PC-9 (cell line): ENCODE data around the gene PI4K2A. TPM values are rescaled to one million over a fixed set of nuclear protein-coding genes. Genes with fewer than 3 reads are reported as not detected.

Experiments
- BruUV-seq: library from RNA; stranded (reverse); fragments of 400-500 nt; replicated peaks from 2 replicates; lab custom pipeline; 2021; lab: Mats Ljungman, UMichigan
- CTCF ChIA-PET: fragments of 300-600 bp; sonication (Branson Sonifier 250); formaldehyde crosslinking; loops from one replicate; lab custom pipeline; 2022; ENCODE audit warnings: antibody characterized with exemption; lab: Charles Lee
- POLR2A ChIA-PET: fragments of 300-600 bp; sonication (Branson Sonifier 250); formaldehyde crosslinking; loops from one replicate; lab custom pipeline; 2022; ENCODE audit warnings: antibody characterized with exemption; ENCODE audit not compliant: unreplicated experiment; lab: Charles Lee
- DNase-seq, 2 experiments: peaks; one replicate each; pipeline versions ENCODE4 v3.0.0 to v3.0.0-alpha.2; 2015 to 2022; ENCODE audit warnings: mixed read lengths in 1 of 2
- H2AFZ ChIP-seq: fragments of 200-600 bp; sonication (generic); 2 replicates; pipeline ENCODE4 v1.8.1; 2017; ENCODE audit warnings: antibody characterized with exemption
- H3F3A ChIP-seq: fragments of 200-600 bp; sonication (generic); 2 replicates; pipeline ENCODE4 v1.8.1; 2017; ENCODE audit warnings: antibody characterized with exemption, mild to moderate bottlenecking, low read depth; ENCODE audit not compliant: insufficient read depth
- H3K27ac ChIP-seq: fragments of 200-600 bp; sonication (generic); 2 replicates; pipeline ENCODE4 v1.6.1; 2016; ENCODE audit warnings: mixed run types
- H3K27me3 ChIP-seq: fragments of 200-600 bp; sonication (generic); 2 replicates; pipeline ENCODE4 v1.6.1; 2016; ENCODE audit warnings: low read depth, mixed run types; ENCODE audit not compliant: insufficient read depth
- H3K36me3 ChIP-seq: fragments of 200-600 bp; sonication (generic); 2 replicates; pipeline ENCODE4 v1.6.1; 2016; ENCODE audit warnings: low read depth, mixed run types
- H3K4me1 ChIP-seq: fragments of 200-600 bp; sonication (generic); replicated peaks from 2 replicates; pipeline ENCODE4 v1.6.1; 2016; ENCODE audit warnings: mixed run types; ENCODE audit not compliant: insufficient read depth
- H3K4me2 ChIP-seq: fragments of 200-600 bp; sonication (generic); 2 replicates; pipeline ENCODE4 v1.6.1; 2017; ENCODE audit warnings: mixed run types
- H3K4me3 ChIP-seq: fragments of 200-600 bp; sonication (generic); 2 replicates; pipeline ENCODE4 v1.6.1; 2016; ENCODE audit warnings: mixed run types
- H3K79me2 ChIP-seq: fragments of 200-600 bp; sonication (generic); 2 replicates; pipeline ENCODE4 v1.6.1; 2017; ENCODE audit warnings: low read depth, mixed run types
- H3K9me2 ChIP-seq: fragments of 200-600 bp; sonication (generic); 2 replicates; pipeline ENCODE4 v1.8.1; 2017; ENCODE audit warnings: mild to moderate bottlenecking; ENCODE audit not compliant: insufficient read depth
- H3K9me3 ChIP-seq: fragments of 200-600 bp; sonication (generic); 2 replicates; pipeline ENCODE4 v1.8.1; 2016; ENCODE audit warnings: low read depth; ENCODE audit not compliant: insufficient read depth
- H4K20me1 ChIP-seq: fragments of 200-600 bp; sonication (generic); 2 replicates; pipeline ENCODE4 v1.8.1; 2017; ENCODE audit not compliant: insufficient read depth
- CTCF ChIP-seq: fragments of 200-600 bp; sonication (generic); conservative IDR thresholded peaks from 2 replicates; pipeline ENCODE4 v1.6.1; 2017; ENCODE audit warnings: mixed run types, antibody characterized with exemption, mild to moderate bottlenecking, moderate library complexity
- EZH2 ChIP-seq: fragments of 200-600 bp; sonication (generic); IDR thresholded peaks from 2 replicates; pipeline ENCODE4 v1.8.0; 2017; ENCODE audit warnings: antibody characterized with exemption, low read depth
- intact Hi-C: fragments of 100-400 bp; cut with micrococcal nuclease; formaldehyde crosslinking; loops from one replicate; pipeline ENCODE4 v1.10.0; 2022; ENCODE audit not compliant: unreplicated experiment
- total RNA-seq: library from RNA; stranded (reverse); gene quantifications from 2 replicates; pipeline ENCODE4 v1.2.3, GENCODE V29; 2021

Gene PI4K2A
- total RNA-seq, 1 experiment from 2014 or later, result 20.3 TPM

- Histone ChIP-seq H3K79me2 (peaks cover 44% of the 10 kb centered on the region), H3K9me2 (no peaks in the 10 kb centered on the region), H2AFZ (peak within 1 kb of the TSS; percentile 79), H3K36me3 (no peaks in the 10 kb centered on the region), H3F3A (peaks cover 47% of the 10 kb centered on the region), H3K4me2 (peak within 1 kb of the TSS; percentile 84), H3K4me3 (peak within 1 kb of the TSS; percentile 81), H3K27me3 (no peaks in the 10 kb centered on the region), H3K9me3 (no peaks in the 10 kb centered on the region), H3K27ac (peak within 1 kb of the TSS; percentile 71), H3K4me1 (peaks cover 54% of the 10 kb centered on the region), H4K20me1 (no peaks in the 10 kb centered on the region)
- POLR2A ChIA-PET, result interaction anchor here (0.5 to 1.1 kb wide), 9 partner anchors 28 to 691 kb away, joined by 3 to 6 read pairs (median 4); no protein-coding TSS in a partner anchor
- peak; percentile 91 to 97 for DNase-seq
- CTCF ChIA-PET, result interaction anchor here (1.0 to 1.4 kb wide), 2 partner anchors 10 to 14 kb away, joined by 4 to 5 read pairs; no protein-coding TSS in a partner anchor
- intact Hi-C loops, result loop anchor here (2.0 to 10.0 kb wide), 3 partner anchors 32 to 198 kb away; partner anchors contain the start of genes MMS19 and UBTD1
- TF ChIP-seq CTCF (no peak), EZH2 (no peak)
- BruUV-seq, result no TSS peak
Observed at GRCh38 chr10:97686962-97687784, 46.7 kb downstream of the PI4K2A start, which contains the start of gene AVPI1. Gene AVPI1, minus strand, starts transcription at chr10:97687241. Its CDS starts 7,336 bp downstream, at chr10:97679905.

- Histone ChIP-seq H2AFZ (peak overlapping the region; percentile 77), H3K9me2 (no peaks in the 10 kb centered on the region), H3K79me2 (peaks cover 36% of the 10 kb centered on the region), H3K27me3 (no peaks in the 10 kb centered on the region), H3K36me3 (no peaks in the 10 kb centered on the region), H3K4me2 (peak overlapping the region; percentile 70), H4K20me1 (no peaks in the 10 kb centered on the region), H3K4me1 (peaks cover 54% of the 10 kb centered on the region), H3K9me3 (no peaks in the 10 kb centered on the region), H3K4me3 (no peak overlapping the region; the same call in 1 of the 2 replicates), H3F3A (peaks cover 43% of the 10 kb centered on the region), H3K27ac (peak overlapping the region; percentile 71)
- TSS peak; percentile 53 for BruUV-seq
- ChIA-PET POLR2A (interaction anchor here (0.6 kb wide), 2 partner anchors 396 to 397 kb away, joined by 3 to 5 read pairs; no protein-coding TSS in a partner anchor), CTCF (no interaction called here)
- no peak for DNase-seq
- TF ChIP-seq EZH2 (no peak), CTCF (no peak)
- intact Hi-C loops, result loop anchor here (2.0 to 10.0 kb wide), 3 partner anchors 31 to 197 kb away; partner anchors contain the start of genes MMS19 and UBTD1
Observed at GRCh38 chr10:97687785-97688781, 47.6 kb downstream of the PI4K2A start.
